Trophoblast cell (in vitro differentiated cells and primary cell): ENCODE data around the gene PKNOX1.
"Not testable (repeated sequence)": the region's sequence is repeated elsewhere in the genome, so short reads cannot be mapped to it uniquely, and the experiment has no call there.

Source experiments
- DNase-seq, 2 donors: peaks; one replicate each; pipeline ENCODE4 v3.0.0-alpha.2; 2016
- H2AFZ ChIP-seq: 2 replicates; pipeline ENCODE4 v1.6.1; 2013; ENCODE audit warnings: low read length, moderate library complexity, mild to moderate bottlenecking; ENCODE audit not compliant: insufficient read depth, poor library complexity
- H2AK5ac ChIP-seq: 2 replicates; pipeline ENCODE4 v1.6.1; 2013; ENCODE audit warnings: mild to moderate bottlenecking, low read length
- H2BK120ac ChIP-seq: 2 replicates; pipeline ENCODE4 v1.6.1; 2013; ENCODE audit warnings: low read length, mild to moderate bottlenecking, moderate library complexity; ENCODE audit not compliant: insufficient read depth, poor library complexity
- H2BK12ac ChIP-seq: 2 replicates; pipeline ENCODE4 v1.6.1; 2013; ENCODE audit warnings: mild to moderate bottlenecking, low read length, moderate library complexity
- H2BK5ac ChIP-seq: 2 replicates; pipeline ENCODE4 v1.6.1; 2013; ENCODE audit warnings: low read length, low read depth, moderate library complexity, mild to moderate bottlenecking; ENCODE audit not compliant: poor library complexity
- H3K14ac ChIP-seq: 2 replicates; pipeline ENCODE4 v1.6.1; 2013; ENCODE audit warnings: mild to moderate bottlenecking, low read length
- H3K18ac ChIP-seq: 2 replicates; pipeline ENCODE4 v1.6.1; 2013; ENCODE audit warnings: mild to moderate bottlenecking, low read length
- H3K23ac ChIP-seq: 2 replicates; pipeline ENCODE4 v1.6.1; 2013; ENCODE audit warnings: low read length
- H3K27ac ChIP-seq: 2 replicates; pipeline ENCODE4 v1.5.1; 2013; ENCODE audit warnings: low read depth, mild to moderate bottlenecking, inconsistent platforms, low read length, moderate library complexity
- H3K27me3 ChIP-seq: 2 replicates; pipeline ENCODE4 v1.6.1; 2013; ENCODE audit warnings: inconsistent platforms, mild to moderate bottlenecking, low read length, moderate library complexity; ENCODE audit not compliant: insufficient read depth
- H3K36me3 ChIP-seq, 2 experiments: 1 replicate in 1 of 2; 2 replicates in 1 of 2; pipeline ENCODE4 v1.6.1; 2013; ENCODE audit warnings: low read length in 2 of 2, mild to moderate bottlenecking in 2 of 2, moderate library complexity in 1 of 2; ENCODE audit not compliant: insufficient read depth in 2 of 2, control insufficient read depth in 1 of 2
- H3K4ac ChIP-seq: 2 replicates; pipeline ENCODE4 v1.6.1; 2013; ENCODE audit warnings: low read depth, mild to moderate bottlenecking, low read length, moderate library complexity
- H3K4me1 ChIP-seq, 2 experiments: 1 replicate in 1 of 2; 2 replicates in 1 of 2; pipeline ENCODE4 v1.6.1; 2013; ENCODE audit warnings: low read length in 2 of 2, mild to moderate bottlenecking in 2 of 2, moderate library complexity in 1 of 2; ENCODE audit not compliant: insufficient read depth in 2 of 2, control insufficient read depth in 1 of 2
- H3K4me2 ChIP-seq: 2 replicates; pipeline ENCODE4 v1.6.1; 2013; ENCODE audit warnings: inconsistent platforms, mild to moderate bottlenecking, low read length, moderate library complexity
- H3K4me3 ChIP-seq: 2 replicates; pipeline ENCODE4 v1.5.1; 2013; ENCODE audit warnings: mild to moderate bottlenecking, low read depth, low read length, inconsistent platforms
- H3K79me1 ChIP-seq: one replicate; pipeline ENCODE4 v1.6.1; 2013; ENCODE audit warnings: low read length
- H3K79me2 ChIP-seq: 2 replicates; pipeline ENCODE4 v1.6.1; 2013; ENCODE audit warnings: low read length, mild to moderate bottlenecking; ENCODE audit not compliant: control insufficient read depth, insufficient read depth, poor library complexity
- H3K9ac ChIP-seq: 2 replicates; pipeline ENCODE4 v1.6.1; 2013; ENCODE audit warnings: mild to moderate bottlenecking, low read length
- H3K9me3 ChIP-seq: 2 replicates; pipeline ENCODE4 v1.6.1; 2013; ENCODE audit warnings: low read depth, mild to moderate bottlenecking, control low read depth, inconsistent platforms, low read length; ENCODE audit not compliant: insufficient read depth
- H4K12ac ChIP-seq: 2 replicates; pipeline ENCODE4 v1.6.1; 2013; ENCODE audit warnings: low read depth, mild to moderate bottlenecking, low read length, moderate library complexity
- H4K8ac ChIP-seq: 2 replicates; pipeline ENCODE4 v1.6.1; 2013; ENCODE audit warnings: low read depth, mild to moderate bottlenecking, low read length, moderate library complexity
- H4K91ac ChIP-seq: one replicate; pipeline ENCODE4 v1.6.1; 2013; ENCODE audit warnings: low read depth, mild to moderate bottlenecking, low read length, moderate library complexity
- WGBS: extraction: QIAGEN DNeasy Blood & Tissue Kit; methylation state at CpG from one replicate; pipeline ENCODE4 v1.1.7; 2013; ENCODE audit warnings: missing lambda C conversion rate; ENCODE audit not compliant: insufficient read length, insufficient coverage; ENCODE audit errors: extremely low coverage; 5-methylcytosine and 5-hydroxymethylcytosine counted together

PKNOX1 gene

DNA sequence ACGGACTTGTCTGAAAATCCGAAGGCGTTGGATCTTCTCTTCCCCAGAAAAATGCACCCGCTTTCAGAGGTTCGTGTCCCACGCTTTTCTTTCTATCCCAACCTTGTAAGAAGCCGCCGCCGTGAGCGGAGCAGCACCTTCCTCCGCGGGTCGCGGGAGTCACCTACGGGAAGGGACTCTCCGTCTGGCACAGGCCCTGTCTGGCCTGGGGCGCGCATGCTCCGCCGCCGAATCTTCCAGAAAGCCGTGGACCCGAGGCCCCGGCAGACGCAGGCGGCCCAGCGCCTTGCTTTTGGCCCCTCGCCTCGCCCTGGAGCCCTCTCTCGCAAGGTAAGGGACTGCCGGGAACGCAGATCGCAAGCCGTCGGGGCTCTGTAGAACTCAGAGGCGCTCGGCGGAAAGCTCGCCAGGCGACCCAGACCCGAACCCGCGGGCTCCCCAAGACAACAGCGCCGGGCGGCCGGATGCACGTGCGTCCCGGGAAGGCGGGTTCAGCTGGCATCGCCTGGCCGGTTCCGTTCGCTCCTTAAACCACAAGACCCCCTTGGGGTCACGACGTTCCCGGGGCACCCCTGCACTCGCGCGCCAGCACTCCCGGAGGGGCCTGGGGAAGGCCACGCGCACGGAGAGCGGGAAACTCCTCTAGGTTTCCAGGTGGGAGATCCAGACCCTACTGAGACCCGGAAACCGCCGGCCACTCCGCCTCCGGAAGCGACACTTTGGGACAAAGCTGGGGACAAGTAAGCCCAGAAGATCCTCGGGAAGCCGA is 100.2 kb downstream of the PKNOX1 start:
- not testable (repeated sequence) for H3K36me3 ChIP-seq, H3K4ac ChIP-seq, H3K79me2 ChIP-seq, H2AFZ ChIP-seq, H3K18ac ChIP-seq, H3K4me1 ChIP-seq, H3K79me1 ChIP-seq, H3K4me3 ChIP-seq, H4K8ac ChIP-seq, H4K91ac ChIP-seq, H2BK12ac ChIP-seq, H3K27me3 ChIP-seq, H3K23ac ChIP-seq, H2BK5ac ChIP-seq, H2AK5ac ChIP-seq, H2BK120ac ChIP-seq, H3K27ac ChIP-seq, H3K14ac ChIP-seq, H3K9ac ChIP-seq, H3K9me3 ChIP-seq, H3K4me2 ChIP-seq, H4K12ac ChIP-seq, DNase-seq
- WGBS, result no CpG with 5 or more reads among the region's 74 CpGs

DNA sequence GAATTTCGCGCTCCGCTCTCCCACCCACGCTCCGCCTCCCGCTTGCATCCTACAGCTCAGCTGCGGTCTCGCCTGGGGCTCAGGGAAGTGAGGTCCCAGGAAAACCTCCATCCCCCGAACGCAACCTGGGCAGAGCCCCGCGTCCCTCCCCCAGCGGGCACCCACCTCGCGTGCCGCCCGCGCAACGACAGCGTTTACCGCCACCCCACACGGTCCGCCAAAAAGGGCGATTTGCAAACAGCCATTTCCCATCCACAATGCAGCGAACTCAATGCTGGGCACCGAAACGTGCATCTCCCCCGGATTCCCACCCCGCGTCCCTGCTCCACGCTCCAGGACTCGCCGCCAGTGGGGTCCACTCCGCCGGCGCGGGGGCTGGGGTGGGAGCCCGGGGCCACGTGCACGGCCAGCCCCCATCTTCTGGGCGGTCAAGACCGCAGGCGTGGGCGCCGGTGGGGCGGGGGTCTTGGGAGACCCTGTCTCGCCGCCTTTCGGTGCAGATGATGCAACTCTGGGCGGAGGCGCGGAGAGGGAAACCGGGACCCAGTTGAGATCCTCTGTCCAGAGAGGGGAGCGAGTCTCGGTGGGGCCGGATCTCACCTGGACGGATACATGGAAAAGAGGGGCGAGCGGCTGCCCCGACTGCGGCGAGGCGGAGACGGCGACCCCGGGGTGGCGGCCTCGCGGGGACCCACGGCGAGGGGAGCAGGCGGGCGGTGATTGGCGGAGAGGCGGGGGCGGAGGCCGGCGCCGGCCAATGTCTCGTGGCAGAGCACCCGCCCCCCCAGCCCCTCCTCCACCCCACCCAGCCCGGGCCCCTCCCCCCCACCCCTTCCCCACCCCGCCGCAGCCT is 101.0 kb downstream of the PKNOX1 start, which contains the start of gene CBS:
Gene CBS, minus strand, starts transcription at position 666 of the 853 bp plus-strand sequence. CDS start 3,642 bp downstream, outside the sequence.
- DNase-seq, H3K36me3 ChIP-seq, H3K4me1 ChIP-seq: not testable (repeated sequence)

DNA sequence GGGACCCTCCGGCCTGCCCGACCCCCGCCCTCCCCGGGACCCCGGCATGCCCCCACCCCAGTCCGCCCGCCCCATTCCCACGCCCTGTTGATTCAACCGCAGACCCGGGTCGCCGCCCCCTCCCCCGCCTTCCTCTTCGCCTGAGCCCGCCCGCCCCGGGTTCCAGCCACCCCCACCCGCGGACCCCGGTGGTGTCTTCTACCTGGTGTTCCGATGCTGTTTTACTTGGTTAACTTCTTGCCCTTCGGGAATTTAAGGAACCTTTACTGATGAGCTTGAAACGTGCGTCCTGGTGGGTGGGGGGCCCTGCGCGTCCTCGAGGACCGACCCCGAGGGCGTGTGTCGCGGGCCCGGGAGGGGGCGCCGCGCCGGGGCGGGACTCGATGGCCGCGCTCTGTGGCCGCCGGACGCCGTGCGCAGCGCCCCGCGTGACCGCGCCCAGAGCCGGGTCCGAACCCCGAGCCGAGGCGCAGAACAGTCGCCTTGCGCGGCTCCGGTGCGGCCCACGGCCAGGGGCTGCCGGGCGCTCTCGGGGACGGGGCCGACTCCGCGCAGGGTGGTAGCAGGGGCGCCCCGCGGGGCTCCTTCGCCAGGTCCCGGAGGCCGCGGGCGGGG is 101.8 kb downstream of the PKNOX1 start:
- H4K91ac ChIP-seq, H2BK120ac ChIP-seq, H3K9ac ChIP-seq, H2AFZ ChIP-seq, H2BK12ac ChIP-seq, H3K79me1 ChIP-seq, H3K9me3 ChIP-seq, H3K79me2 ChIP-seq, H2BK5ac ChIP-seq, H3K23ac ChIP-seq, H3K4ac ChIP-seq, DNase-seq, H3K27me3 ChIP-seq, H3K18ac ChIP-seq, H3K14ac ChIP-seq, H4K8ac ChIP-seq, H3K27ac ChIP-seq, H3K36me3 ChIP-seq, H3K4me3 ChIP-seq, H3K4me2 ChIP-seq, H2AK5ac ChIP-seq, H4K12ac ChIP-seq, H3K4me1 ChIP-seq: not testable (repeated sequence)
- WGBS, result no CpG with 5 or more reads among the region's 77 CpGs

More for the DNA sequence above, 101.0 kb downstream of the PKNOX1 start, which contains the start of gene CBS:
- H3K27me3 ChIP-seq, H4K8ac ChIP-seq, H2AK5ac ChIP-seq, H3K18ac ChIP-seq, H2BK120ac ChIP-seq, H4K91ac ChIP-seq, H3K27ac ChIP-seq, H3K79me2 ChIP-seq, H3K4ac ChIP-seq, H4K12ac ChIP-seq, H2BK12ac ChIP-seq, H2AFZ ChIP-seq, H3K4me3 ChIP-seq, H2BK5ac ChIP-seq, H3K9me3 ChIP-seq, H3K23ac ChIP-seq, H3K79me1 ChIP-seq, H3K9ac ChIP-seq, H3K4me2 ChIP-seq, H3K14ac ChIP-seq: not testable (repeated sequence)
- WGBS, result no CpG with 5 or more reads among the region's 84 CpGs

DNA sequence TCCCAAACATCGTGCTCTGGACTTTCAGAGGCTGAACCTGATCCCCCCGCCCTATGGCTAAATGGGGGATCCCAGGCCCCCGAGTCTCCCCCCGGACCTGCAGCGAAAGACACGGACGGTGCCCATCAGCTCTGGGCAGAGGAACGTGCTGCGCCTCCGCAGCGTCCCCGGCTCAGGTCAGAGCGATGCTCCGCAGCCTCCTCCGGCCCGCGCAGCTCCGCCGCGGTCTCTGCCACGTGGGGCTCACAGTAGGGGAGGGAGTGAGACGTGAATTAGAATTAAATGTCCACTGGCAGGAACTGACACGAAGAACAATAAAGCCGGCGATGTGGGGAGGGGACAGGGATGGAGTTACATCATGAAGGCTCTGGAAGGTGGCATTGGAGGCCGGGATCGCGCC is 102.3 kb downstream of the PKNOX1 start:
- not testable (repeated sequence) for H3K79me1 ChIP-seq

More for the DNA sequence above, 102.3 kb downstream of the PKNOX1 start:
- not testable (repeated sequence) for DNase-seq, H3K79me2 ChIP-seq, H3K4ac ChIP-seq, H2BK5ac ChIP-seq, H3K36me3 ChIP-seq, H3K18ac ChIP-seq, H4K91ac ChIP-seq, H3K4me2 ChIP-seq, H3K14ac ChIP-seq, H2AK5ac ChIP-seq, H3K9ac ChIP-seq, H4K8ac ChIP-seq, H2AFZ ChIP-seq, H4K12ac ChIP-seq, H3K23ac ChIP-seq, H3K4me1 ChIP-seq, H2BK12ac ChIP-seq, H3K9me3 ChIP-seq, H3K27me3 ChIP-seq, H3K27ac ChIP-seq, H3K4me3 ChIP-seq, H2BK120ac ChIP-seq
- no CpG with 5 or more reads among the region's 28 CpGs for WGBS
